HepG2 (cell line): Measurements from ENCODE around the gene CNKSR3. TPM values are rescaled to one million over a fixed set of nuclear protein-coding genes. Genes with fewer than 3 reads are reported as not detected.

Experiments used
- ATF2 ChIP-seq: sonication (generic); formaldehyde crosslinking; IDR thresholded peaks from 2 replicates; pipeline ENCODE4 v1.4.0; 2020; ENCODE audit warnings: missing genetic modification reagents
- CBFB ChIP-seq: sonication (generic); formaldehyde crosslinking; IDR thresholded peaks from 2 replicates; pipeline ENCODE4 v1.4.0; 2020; ENCODE audit warnings: missing genetic modification reagents
- CENPBD1 ChIP-seq: sonication (generic); formaldehyde crosslinking; IDR thresholded peaks from 2 replicates; pipeline ENCODE4 v1.8.0; 2022; ENCODE audit warnings: missing genetic modification reagents, low read depth, mild to moderate bottlenecking, borderline replicate concordance
- ELF4 ChIP-seq: sonication (generic); formaldehyde crosslinking; IDR thresholded peaks from 2 replicates; pipeline ENCODE4 v1.5.0; 2020; ENCODE audit warnings: missing genetic modification reagents, mild to moderate bottlenecking, moderate library complexity, borderline replicate concordance
- GABPA ChIP-seq, 2 experiments: IDR thresholded peaks; 2 replicates each; pipeline ENCODE4 v1.6.1; 2011 to 2016; ENCODE audit warnings: low read depth in 2 of 2, low read length in 1 of 2, missing biosample characterization in 1 of 2, missing genetic modification characterization in 1 of 2
- GMEB2 ChIP-seq: IDR thresholded peaks from 2 replicates; pipeline ENCODE4 v1.6.1; 2016; ENCODE audit warnings: missing biosample characterization, missing genetic modification reagents, low read depth
- HNF4G ChIP-seq, 2 experiments: sonication (generic) in 1 of 2; formaldehyde crosslinking in 1 of 2; IDR thresholded peaks; 2 replicates each; pipeline versions ENCODE4 v1.4.0 to v1.6.1; 2011 to 2020; ENCODE audit warnings: borderline replicate concordance in 2 of 2, low read depth in 2 of 2, mild to moderate bottlenecking in 2 of 2, low read length in 1 of 2, missing genetic modification reagents in 1 of 2, moderate library complexity in 1 of 2
- HOXA9 ChIP-seq: sonication (generic); formaldehyde crosslinking; IDR thresholded peaks from 2 replicates; pipeline ENCODE4 v1.8.1; 2022; ENCODE audit warnings: missing genetic modification reagents, mild to moderate bottlenecking, moderate library complexity, borderline replicate concordance
- KLF6 ChIP-seq: IDR thresholded peaks from 2 replicates; pipeline ENCODE4 v1.8.0; 2016; ENCODE audit warnings: missing biosample characterization, missing genetic modification reagents
- MTF1 ChIP-seq: sonication (generic); formaldehyde crosslinking; IDR thresholded peaks from 2 replicates; pipeline ENCODE4 v1.5.0; 2020; ENCODE audit warnings: missing genetic modification reagents
- NAIF1 ChIP-seq: sonication (generic); formaldehyde crosslinking; IDR thresholded peaks from 2 replicates; pipeline ENCODE4 v1.5.0; 2020; ENCODE audit warnings: mild to moderate bottlenecking, missing genetic modification reagents, borderline replicate concordance
- NFKBIZ ChIP-seq: IDR thresholded peaks from 2 replicates; pipeline ENCODE4 v1.6.1; 2018; ENCODE audit warnings: missing genetic modification reagents, missing compliant biosample characterization
- PHF5A ChIP-seq: IDR thresholded peaks from one replicate; pipeline ENCODE4 v1.6.1; 2018; ENCODE audit warnings: low read depth, missing genetic modification reagents; ENCODE audit not compliant: unreplicated experiment
- PHF8 ChIP-seq: sonication (generic); formaldehyde crosslinking; IDR thresholded peaks from 2 replicates; pipeline ENCODE4 v1.5.0; 2020; ENCODE audit warnings: missing genetic modification reagents
- RXRA ChIP-seq: sonication (generic); formaldehyde crosslinking; IDR thresholded peaks from 2 replicates; pipeline ENCODE4 v1.5.1; 2020; ENCODE audit warnings: missing genetic modification reagents
- SMYD3 ChIP-seq: sonication (generic); formaldehyde crosslinking; IDR thresholded peaks from 2 replicates; pipeline ENCODE4 v1.8.1; 2023; ENCODE audit warnings: mild to moderate bottlenecking, missing genetic modification reagents
- TGIF2 ChIP-seq: IDR thresholded peaks from 2 replicates; pipeline ENCODE4 v1.6.1; 2016; ENCODE audit warnings: control low read depth, missing compliant biosample characterization
- THRA ChIP-seq: sonication (generic); formaldehyde crosslinking; IDR thresholded peaks from 2 replicates; pipeline ENCODE4 v1.4.0; 2020; ENCODE audit warnings: missing genetic modification reagents, borderline replicate concordance
- ZNF446 ChIP-seq: sonication (generic); formaldehyde crosslinking; IDR thresholded peaks from 2 replicates; pipeline ENCODE4 v1.5.0; 2020; ENCODE audit warnings: mild to moderate bottlenecking, missing genetic modification reagents
- ZNF451 ChIP-seq: sonication (generic); formaldehyde crosslinking; IDR thresholded peaks from 2 replicates; pipeline ENCODE4 v1.5.0; 2020; ENCODE audit warnings: mild to moderate bottlenecking, missing genetic modification reagents
- ZNF543 ChIP-seq: sonication (generic); formaldehyde crosslinking; IDR thresholded peaks from 2 replicates; pipeline ENCODE4 v1.4.0; 2020; ENCODE audit warnings: mild to moderate bottlenecking, missing genetic modification reagents
- ZNF564 ChIP-seq: sonication (generic); formaldehyde crosslinking; IDR thresholded peaks from 2 replicates; pipeline ENCODE4 v1.8.1; 2023; ENCODE audit warnings: mild to moderate bottlenecking, missing genetic modification reagents
- polyA plus RNA-seq, 8 experiments: library from polyadenylated mRNA; depleted of rRNA in 3 of 8; stranded (reverse) in 7 of 8; unstranded in 1 of 8; fragments of >200 nt; fragmentation: Illumina TruSeq in 4 of 8; extraction: Trizol in 4 of 8; gene quantifications; 2 replicates each; pipeline versions ENCODE4 v1.2.1 to v1.2.3, GENCODE V29; 2011 to 2016; ENCODE audit warnings: low read depth in 4 of 8, missing spikeins in 1 of 8, mixed read lengths in 1 of 8; ENCODE audit not compliant: insufficient read depth in 1 of 8
- total RNA-seq, 5 experiments: library from RNA; depleted of rRNA; stranded (reverse); fragments of >200 nt; fragmentation: Illumina TruSeq; extraction: Trizol; gene quantifications; 2 replicates each; pipeline ENCODE4 v1.2.3, GENCODE V29; 2016; ENCODE audit warnings: low read depth in 1 of 5

CNKSR3 gene
- total and polyA plus RNA-seq, 2 of the 13 experiments (the other 11 are each of a cell fraction or from before 2014, with no cell fraction given), result 9.2 to 38.6 TPM

GRCh38 chr6:154460306-154461071, 50.0 kb downstream of the CNKSR3 start (continued):
- no peak for TF ChIP-seq GABPA (IDR thresholded peaks at IDR 0.05; ENCODE audit: low read depth, low read length)
- TF ChIP-seq GABPA (CRISPR knock-in tag; IDR thresholded peaks at IDR 0.05; ENCODE audit: low read depth), result 0 out of 2 replicates have a peak, but pooled peaks have one; percentile 8
- TF ChIP-seq MTF1 (CRISPR knock-in tag), result no peak
- 0 out of 2 replicates have a peak, but pooled peaks have one; percentile 43 for TF ChIP-seq ZNF543 (CRISPR knock-in tag)
- TF ChIP-seq SMYD3 (CRISPR knock-in tag), result 0 out of 2 replicates have a peak, but pooled peaks have one; percentile 33
- peak; percentile 73; the same call in 1 of the 2 replicates for TF ChIP-seq ATF2 (CRISPR knock-in tag)
- TF ChIP-seq CENPBD1, result 0 out of 2 replicates have a peak, but pooled peaks have one; percentile 22
- TF ChIP-seq RXRA (CRISPR knock-in tag), result 0 out of 2 replicates have a peak, but pooled peaks have one; percentile 48
- no peak for TF ChIP-seq HOXA9
- TF ChIP-seq ZNF564 (CRISPR knock-in tag), result 0 out of 2 replicates have a peak, but pooled peaks have one; percentile 24
- TF ChIP-seq KLF6 (CRISPR knock-in tag), result 0 out of 2 replicates have a peak, but pooled peaks have one; percentile 0
- TF ChIP-seq PHF5A (CRISPR knock-in tag), result no peak
- peak; percentile 83 for TF ChIP-seq HNF4G (IDR thresholded peaks at IDR 0.05; ENCODE audit: borderline replicate concordance, low read depth, low read length)
- TF ChIP-seq HNF4G (CRISPR knock-in tag; IDR thresholded peaks at IDR 0.05; ENCODE audit: borderline replicate concordance, low read depth), result no peak
- 0 out of 2 replicates have a peak, but pooled peaks have one; percentile 24 for TF ChIP-seq NAIF1
- no peak; the same call in 1 of the 2 replicates for TF ChIP-seq ZNF451 (CRISPR knock-in tag)
- TF ChIP-seq ELF4 (CRISPR knock-in tag), result peak; percentile 87
- 0 out of 2 replicates have a peak, but pooled peaks have one; percentile 52 for TF ChIP-seq TGIF2 (CRISPR knock-in tag)
- no peak for TF ChIP-seq GMEB2
- no peak; the same call in 1 of the 2 replicates for TF ChIP-seq THRA (CRISPR knock-in tag)
- no peak for TF ChIP-seq ZNF446 (CRISPR knock-in tag)
- no peak for TF ChIP-seq PHF8 (CRISPR knock-in tag)
- 0 out of 2 replicates have a peak, but pooled peaks have one; percentile 27 for TF ChIP-seq CBFB (CRISPR knock-in tag)
- peak; percentile 68; the same call in 1 of the 2 replicates for TF ChIP-seq NFKBIZ
